Superior temporal gyrus (tissue), 1 donor: ENCODE results near the gene HOXC11.

ENCODE experiments used
- DNase-seq: peaks from one replicate; pipeline ENCODE4 v3.0.0-alpha.2; 2016; ENCODE audit errors: extremely low spot score

HOXC11 gene

GRCh38 chr12:53942467-53942997, 30.4 kb upstream of the HOXC11 start:
- DNase-seq, result no peak

GRCh38 chr12:53944209-53944608, 28.7 kb upstream of the HOXC11 start:
- no peak for DNase-seq

GRCh38 chr12:53944907-53945847, 27.7 kb upstream of the HOXC11 start:
- DNase-seq, result no peak

- DNase-seq, result no peak
Observed at GRCh38 chr12:53947743-53948142, 25.2 kb upstream of the HOXC11 start.

- no peak for DNase-seq
Observed at GRCh38 chr12:53948650-53949593, 24.0 kb upstream of the HOXC11 start.

GRCh38 chr12:53949631-53950436, 23.1 kb upstream of the HOXC11 start:
- no peak for DNase-seq

GRCh38 chr12:53950437-53950773, 22.5 kb upstream of the HOXC11 start:
- DNase-seq, result no peak

GRCh38 chr12:53950789-53951576, 21.9 kb upstream of the HOXC11 start:
- DNase-seq, result no peak

GRCh38 chr12:53951577-53952334, 21.2 kb upstream of the HOXC11 start:
- DNase-seq, result no peak

- DNase-seq, result no peak
Observed at GRCh38 chr12:53952335-53952694, 20.6 kb upstream of the HOXC11 start.

- no peak for DNase-seq
Observed at GRCh38 chr12:53952871-53953734, 19.8 kb upstream of the HOXC11 start.

- DNase-seq, result no peak
Observed at GRCh38 chr12:53953831-53954693, 18.9 kb upstream of the HOXC11 start.

GRCh38 chr12:53954694-53955035, 18.3 kb upstream of the HOXC11 start, which contains the start of gene HOXC12:
Gene HOXC12, plus strand, starts transcription at chr12:53954903. Its CDS starts 27 bp downstream, at chr12:53954930.
- DNase-seq, result no peak

GRCh38 chr12:53955036-53955775, 17.7 kb upstream of the HOXC11 start:
- no peak for DNase-seq

- no peak for DNase-seq
Observed at GRCh38 chr12:53955776-53956250, 17.1 kb upstream of the HOXC11 start.

GRCh38 chr12:53956251-53956887, 16.6 kb upstream of the HOXC11 start:
- DNase-seq, result no peak
